ENCODE measurements around the gene VWA3B. TPM values are rescaled to one million over a fixed set of nuclear protein-coding genes. Genes with fewer than 3 reads are reported as not detected.

VWA3B gene
- total and polyA plus RNA-seq, 2 of the 4 experiments (the other 2 are of a cell fraction), result not detected

GRCh38 chr2:98170076-98170475 is 83.1 kb downstream of the VWA3B start:
- intact Hi-C loops (cut with micrococcal nuclease) (no loop called here), dilution Hi-C loops (cut with HindIII; ENCODE audit: low sequenced_read_pairs, unreplicated experiment) (no loop called here), in situ Hi-C loops (cut with MboI; ENCODE audit: low sequenced_read_pairs) (no loop called here)
- no peaks in the 10 kb centered on the region for H3K4me1 ChIP-seq (ENCODE audit: control insufficient read depth, insufficient read depth, low read length)
- H3K14ac ChIP-seq (replicated peaks; ENCODE audit: low read depth, low read length), result no peak overlapping the region
- ATAC-seq (ENCODE audit: low read depth) (no peak), DNase-seq (no peak)
- ChIA-PET POLR2A (ENCODE audit: unreplicated experiment) (no interaction called here), CTCF (no interaction called here)
- no peak overlapping the region for H3K4me3 ChIP-seq (ENCODE audit: insufficient read depth, low read depth, low read length)
- no peak overlapping the region for H3K18ac ChIP-seq (ENCODE audit: low read depth, low read length)
- H4K8ac ChIP-seq (ENCODE audit: low read depth in 2 of 2, low read length in 2 of 2), result no peak overlapping the region
- no peak overlapping the region for H2AK9ac ChIP-seq (replicated peaks; ENCODE audit: low read depth, low read length, poor library complexity)
- no peaks in the 10 kb centered on the region for H3K79me1 ChIP-seq (ENCODE audit: low read depth in 1 of 2, low read length in 2 of 2)
- no peak overlapping the region for H3K4ac ChIP-seq (ENCODE audit: low read depth, low read length)
- BruUV-seq (replicated peaks), result no TSS peak
- H3K9me1 ChIP-seq (ENCODE audit: insufficient read depth, low read length), result no peaks in the 10 kb centered on the region
- H3K9ac ChIP-seq (ENCODE audit: low read depth, low read length), result no peak overlapping the region
- no peak overlapping the region for H2AK5ac ChIP-seq (ENCODE audit: low read depth, low read length)
- no peak overlapping the region for H2BK15ac ChIP-seq (ENCODE audit: low read depth, low read length)
- H4K91ac ChIP-seq (ENCODE audit: insufficient read depth, low read depth, low read length), result no peak overlapping the region
- H3K4me2 ChIP-seq (ENCODE audit: low read depth, low read length), result no peak overlapping the region
- no peak overlapping the region for H3K27ac ChIP-seq (ENCODE audit: insufficient read depth, low read length)
- no peak overlapping the region for H2AFZ ChIP-seq (replicated peaks; ENCODE audit: low read length, poor library complexity)
- no peak overlapping the region for H3K23ac ChIP-seq (ENCODE audit: low read depth, low read length)
- peaks cover 10% of the 10 kb centered on the region for H3K27me3 ChIP-seq (ENCODE audit: control insufficient read depth, insufficient read depth, low read length)
- H2BK5ac ChIP-seq (ENCODE audit: low read depth, low read length, poor library complexity, severe bottlenecking), result no peak overlapping the region
- WGBS, 2 experiments (ENCODE audit: extremely low coverage in 2 of 2, insufficient read length in 1 of 2), result 14% methylated on average over 1 of the region's 3 CpGs; no CpG with 5 or more reads in 1 of the 2 experiments
- no peak overlapping the region for H2BK20ac ChIP-seq (ENCODE audit: low read depth, low read length)
- H2BK120ac ChIP-seq (ENCODE audit: low read depth, low read length), result no peak overlapping the region
- no peaks in the 10 kb centered on the region for H3K9me3 ChIP-seq (ENCODE audit: control insufficient read depth, insufficient read depth, low read length)
- no peak overlapping the region for H4K5ac ChIP-seq (ENCODE audit: low read depth, low read length)
- no peaks in the 10 kb centered on the region for H3K36me3 ChIP-seq (ENCODE audit: control insufficient read depth, insufficient read depth, low read length)
- TF ChIP-seq CHD1 (IDR thresholded peaks at IDR 0.05; ENCODE audit: low read depth, low read length) (no peak), ELK1 (IDR thresholded peaks at IDR 0.05; ENCODE audit: borderline replicate concordance, low read depth, low read length) (no peak), FOS (IDR thresholded peaks at IDR 0.05; ENCODE audit: low read depth, low read length) (no peak), NFE2L2 (IDR thresholded peaks at IDR 0.05; ENCODE audit: low read depth, low read length) (no peak), MXI1 (IDR thresholded peaks at IDR 0.05; ENCODE audit: borderline replicate concordance, low read depth, low read length) (no peak), RCOR1 (IDR thresholded peaks at IDR 0.05; ENCODE audit: insufficient replicate concordance, low read length) (no peak), USF2 (IDR thresholded peaks at IDR 0.05; ENCODE audit: low read depth, low read length) (no peak), CEBPB (IDR thresholded peaks at IDR 0.05; ENCODE audit: low read depth, low read length) (no peak), POLR2A (IDR thresholded peaks at IDR 0.05; ENCODE audit: low read depth, low read length) (no peak), MAFK (IDR thresholded peaks at IDR 0.05; ENCODE audit: low read depth, low read length) (no peak)
- H4K20me1 ChIP-seq (ENCODE audit: insufficient read depth, low read length), result no peaks in the 10 kb centered on the region
- H3K56ac ChIP-seq (ENCODE audit: extremely low read depth, insufficient read depth, low read length), result no peak overlapping the region

Measured in IMR-90 (cell line).